Neural cell (in vitro differentiated cells): ENCODE data around the gene ACBD3. TPM values are rescaled to one million over a fixed set of nuclear protein-coding genes. Genes with fewer than 3 reads are reported as not detected.

Experiments
- H2AFZ ChIP-seq: fragments of 200-600, 300-800 bp; sonication (generic), shearing (Covaris generic); 2 replicates; pipeline ENCODE4 v1.6.0; 2014; ENCODE audit warnings: low read depth, mild to moderate bottlenecking, antibody characterized with exemption, low read length, moderate library complexity
- H3F3A ChIP-seq: fragments of 200-600 bp; shearing (Covaris generic); 2 replicates; pipeline ENCODE4 v1.6.1; 2016; ENCODE audit warnings: mild to moderate bottlenecking, moderate library complexity, mixed read lengths, antibody characterized with exemption, low read length; ENCODE audit not compliant: insufficient read depth, poor library complexity, severe bottlenecking
- H3K27ac ChIP-seq: fragments of 200-600, 300-800 bp; sonication (generic), shearing (Covaris generic); 2 replicates; pipeline ENCODE4 v1.5.1; 2014; ENCODE audit warnings: mild to moderate bottlenecking, low read length, moderate library complexity
- H3K27me3 ChIP-seq: fragments of 300-800, 200-600 bp; sonication (generic), shearing (Covaris generic); 2 replicates; pipeline ENCODE4 v1.6.0; 2014; ENCODE audit warnings: mild to moderate bottlenecking, low read depth, low read length, moderate library complexity; ENCODE audit not compliant: insufficient read depth
- H3K36me3 ChIP-seq: fragments of 300-800, 200-600 bp; sonication (generic), shearing (Covaris generic); 2 replicates; pipeline ENCODE4 v1.5.1; 2014; ENCODE audit warnings: mild to moderate bottlenecking, antibody characterized with exemption, low read length, moderate library complexity; ENCODE audit not compliant: insufficient read depth
- H3K4me2 ChIP-seq: fragments of 300-800, 200-600 bp; sonication (generic), shearing (Covaris generic); 2 replicates; pipeline ENCODE4 v1.6.0; 2014; ENCODE audit warnings: mild to moderate bottlenecking, low read length
- H3K4me3 ChIP-seq: fragments of 300-800, 200-600 bp; sonication (generic), shearing (Covaris generic); 2 replicates; pipeline ENCODE4 v1.5.1; 2014; ENCODE audit warnings: mild to moderate bottlenecking, low read length, moderate library complexity
- H3K79me2 ChIP-seq: fragments of 200-600 bp; shearing (Covaris generic); replicated peaks from 2 replicates; pipeline ENCODE4 v1.6.0; 2014; ENCODE audit warnings: mild to moderate bottlenecking, low read length, moderate library complexity; ENCODE audit not compliant: insufficient read depth
- H3K9ac ChIP-seq: fragments of 300-800, 200-600 bp; sonication (generic), shearing (Covaris generic); 2 replicates; pipeline ENCODE4 v1.6.1; 2016; ENCODE audit warnings: mild to moderate bottlenecking, low read length, mixed read lengths
- H3K9me2 ChIP-seq: fragments of 200-600 bp; shearing (Covaris generic); 2 replicates; pipeline ENCODE4 v1.6.1; 2016; ENCODE audit warnings: mild to moderate bottlenecking, low read length, mixed read lengths; ENCODE audit not compliant: insufficient read depth
- H3K9me3 ChIP-seq: fragments of 200-600, 300-800 bp; sonication (generic), shearing (Covaris generic); 2 replicates; pipeline ENCODE4 v1.6.1; 2016; ENCODE audit warnings: mild to moderate bottlenecking, mixed run types, low read length, moderate library complexity, mixed read lengths
- H4K20me1 ChIP-seq: fragments of 200-600 bp; shearing (Covaris generic); 2 replicates; pipeline ENCODE4 v1.6.1; 2016; ENCODE audit warnings: mild to moderate bottlenecking, mixed run types; ENCODE audit not compliant: insufficient read depth
- EP300 ChIP-seq: fragments of 450-650 bp; conservative IDR thresholded peaks from 2 replicates; pipeline ENCODE4 v1.6.1; 2014; ENCODE audit warnings: antibody characterized with exemption, mild to moderate bottlenecking, moderate library complexity; ENCODE audit not compliant: poor library complexity, severe bottlenecking
- EZH2 ChIP-seq: fragments of 200-600, 300-800 bp; shearing (Covaris generic), sonication (generic); IDR thresholded peaks from 2 replicates; pipeline ENCODE4 v1.6.1; 2014; ENCODE audit warnings: antibody characterized with exemption, low read length, borderline replicate concordance, mild to moderate bottlenecking; ENCODE audit not compliant: insufficient read depth, poor library complexity, severe bottlenecking
- MXI1 ChIP-seq: fragments of 450-650 bp; conservative IDR thresholded peaks from 2 replicates; pipeline ENCODE4 v1.6.1; 2014; ENCODE audit warnings: antibody characterized with exemption, mild to moderate bottlenecking; ENCODE audit not compliant: poor library complexity, severe bottlenecking
- POLR2AphosphoS5 ChIP-seq: IDR thresholded peaks from 2 replicates; pipeline ENCODE4 v1.6.1; 2012
- RAD21 ChIP-seq: fragments of 450-650 bp; conservative IDR thresholded peaks from 2 replicates; pipeline ENCODE4 v1.6.1; 2014; ENCODE audit warnings: antibody characterized with exemption, mild to moderate bottlenecking, moderate library complexity
- SMC3 ChIP-seq: fragments of 450-650 bp; conservative IDR thresholded peaks from 2 replicates; pipeline ENCODE4 v1.6.1; 2014; ENCODE audit warnings: antibody characterized with exemption, mild to moderate bottlenecking, moderate library complexity; ENCODE audit not compliant: poor library complexity
- TAF1 ChIP-seq: IDR thresholded peaks from 2 replicates; pipeline ENCODE4 v1.6.1; 2012; ENCODE audit warnings: low read depth
- polyA plus RNA-seq: library from polyadenylated mRNA; depleted of rRNA; stranded (reverse); fragments of >200 nt; gene quantifications from 2 replicates; pipeline ENCODE4 v1.2.3, GENCODE V29; 2014
- small RNA-seq, 3 experiments: library from RNA; depleted of rRNA; stranded (forward); fragments of <200 nt; gene quantifications; one replicate each; pipeline ENCODE3, GENCODE V24; 2012
- TF ChIP-seq, protein P1 (sequence below): IDR thresholded peaks from 2 replicates; pipeline ENCODE4 v1.6.1; 2012; ENCODE audit warnings: borderline replicate concordance
- TF ChIP-seq, protein P2 (sequence below): fragments of 450-650 bp; IDR thresholded peaks from 2 replicates; pipeline ENCODE4 v1.5.1; 2014; ENCODE audit warnings: antibody characterized with exemption, mild to moderate bottlenecking, moderate library complexity; ENCODE audit not compliant: poor library complexity, severe bottlenecking

ACBD3 gene
- polyA plus RNA-seq, 1 donor from 2014 or later = 30.8 TPM

DNA sequence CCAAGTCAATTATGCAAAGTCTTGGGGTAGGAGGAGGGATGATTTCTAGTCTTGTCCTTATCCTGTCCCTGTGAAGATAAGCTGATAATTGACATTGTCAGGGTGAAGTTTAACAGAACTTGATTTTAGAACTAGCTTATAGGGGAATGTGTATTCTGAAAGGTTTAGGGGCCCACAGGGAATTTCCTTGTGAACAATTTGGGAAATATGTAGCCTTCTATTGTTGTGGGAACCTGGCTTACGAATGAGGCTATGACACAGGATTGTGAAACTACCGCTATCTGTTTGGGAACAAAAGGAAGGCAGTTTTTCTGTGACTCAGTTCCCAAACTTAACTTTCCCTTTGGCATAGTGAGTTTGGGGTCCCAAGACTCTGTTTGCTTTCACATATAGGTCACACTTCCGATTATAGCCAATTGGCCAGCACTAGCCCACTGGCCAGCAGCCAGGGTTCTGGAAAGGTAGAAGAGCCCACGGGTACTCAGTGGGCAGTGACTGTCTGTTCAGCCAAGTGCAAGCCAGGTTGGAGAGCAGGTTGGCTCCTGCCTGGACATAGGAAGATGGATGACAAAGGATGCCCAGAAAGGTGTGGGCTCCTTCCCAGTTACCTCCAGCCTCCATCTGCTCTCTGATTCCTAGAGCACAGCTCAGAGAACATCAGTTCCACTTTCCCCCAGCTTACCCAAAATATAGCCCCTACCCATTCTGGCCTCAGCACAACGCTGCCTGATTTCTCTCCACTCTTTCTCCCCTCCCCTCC is 88.5 kb downstream of the ACBD3 start:
- H3K9me3 ChIP-seq = no peaks in the 10 kb centered on the region
- no peak overlapping the region for H3K4me3 ChIP-seq
- no peak overlapping the region for H3K9ac ChIP-seq
- no peak overlapping the region for H3K4me2 ChIP-seq
- H2AFZ ChIP-seq = no peak overlapping the region
- H3K27ac ChIP-seq = no peak overlapping the region
- no peaks in the 10 kb centered on the region for H3K27me3 ChIP-seq
- H3K79me2 ChIP-seq = no peaks in the 10 kb centered on the region
- no peak for TF ChIP-seq MXI1
- no peak for TF ChIP-seq SMC3
- no peak for TF ChIP-seq EP300
- TF ChIP-seq, protein P1, sequence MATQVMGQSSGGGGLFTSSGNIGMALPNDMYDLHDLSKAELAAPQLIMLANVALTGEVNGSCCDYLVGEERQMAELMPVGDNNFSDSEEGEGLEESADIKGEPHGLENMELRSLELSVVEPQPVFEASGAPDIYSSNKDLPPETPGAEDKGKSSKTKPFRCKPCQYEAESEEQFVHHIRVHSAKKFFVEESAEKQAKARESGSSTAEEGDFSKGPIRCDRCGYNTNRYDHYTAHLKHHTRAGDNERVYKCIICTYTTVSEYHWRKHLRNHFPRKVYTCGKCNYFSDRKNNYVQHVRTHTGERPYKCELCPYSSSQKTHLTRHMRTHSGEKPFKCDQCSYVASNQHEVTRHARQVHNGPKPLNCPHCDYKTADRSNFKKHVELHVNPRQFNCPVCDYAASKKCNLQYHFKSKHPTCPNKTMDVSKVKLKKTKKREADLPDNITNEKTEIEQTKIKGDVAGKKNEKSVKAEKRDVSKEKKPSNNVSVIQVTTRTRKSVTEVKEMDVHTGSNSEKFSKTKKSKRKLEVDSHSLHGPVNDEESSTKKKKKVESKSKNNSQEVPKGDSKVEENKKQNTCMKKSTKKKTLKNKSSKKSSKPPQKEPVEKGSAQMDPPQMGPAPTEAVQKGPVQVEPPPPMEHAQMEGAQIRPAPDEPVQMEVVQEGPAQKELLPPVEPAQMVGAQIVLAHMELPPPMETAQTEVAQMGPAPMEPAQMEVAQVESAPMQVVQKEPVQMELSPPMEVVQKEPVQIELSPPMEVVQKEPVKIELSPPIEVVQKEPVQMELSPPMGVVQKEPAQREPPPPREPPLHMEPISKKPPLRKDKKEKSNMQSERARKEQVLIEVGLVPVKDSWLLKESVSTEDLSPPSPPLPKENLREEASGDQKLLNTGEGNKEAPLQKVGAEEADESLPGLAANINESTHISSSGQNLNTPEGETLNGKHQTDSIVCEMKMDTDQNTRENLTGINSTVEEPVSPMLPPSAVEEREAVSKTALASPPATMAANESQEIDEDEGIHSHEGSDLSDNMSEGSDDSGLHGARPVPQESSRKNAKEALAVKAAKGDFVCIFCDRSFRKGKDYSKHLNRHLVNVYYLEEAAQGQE = no peak
- no peak for TF ChIP-seq EZH2
- TF ChIP-seq, protein P2, sequence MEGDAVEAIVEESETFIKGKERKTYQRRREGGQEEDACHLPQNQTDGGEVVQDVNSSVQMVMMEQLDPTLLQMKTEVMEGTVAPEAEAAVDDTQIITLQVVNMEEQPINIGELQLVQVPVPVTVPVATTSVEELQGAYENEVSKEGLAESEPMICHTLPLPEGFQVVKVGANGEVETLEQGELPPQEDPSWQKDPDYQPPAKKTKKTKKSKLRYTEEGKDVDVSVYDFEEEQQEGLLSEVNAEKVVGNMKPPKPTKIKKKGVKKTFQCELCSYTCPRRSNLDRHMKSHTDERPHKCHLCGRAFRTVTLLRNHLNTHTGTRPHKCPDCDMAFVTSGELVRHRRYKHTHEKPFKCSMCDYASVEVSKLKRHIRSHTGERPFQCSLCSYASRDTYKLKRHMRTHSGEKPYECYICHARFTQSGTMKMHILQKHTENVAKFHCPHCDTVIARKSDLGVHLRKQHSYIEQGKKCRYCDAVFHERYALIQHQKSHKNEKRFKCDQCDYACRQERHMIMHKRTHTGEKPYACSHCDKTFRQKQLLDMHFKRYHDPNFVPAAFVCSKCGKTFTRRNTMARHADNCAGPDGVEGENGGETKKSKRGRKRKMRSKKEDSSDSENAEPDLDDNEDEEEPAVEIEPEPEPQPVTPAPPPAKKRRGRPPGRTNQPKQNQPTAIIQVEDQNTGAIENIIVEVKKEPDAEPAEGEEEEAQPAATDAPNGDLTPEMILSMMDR = no peak
- no peak for TF ChIP-seq POLR2AphosphoS5
- TF ChIP-seq RAD21 = no peak
- no peak for TF ChIP-seq TAF1
- H4K20me1 ChIP-seq = no peaks in the 10 kb centered on the region
- no peaks in the 10 kb centered on the region for H3F3A ChIP-seq
- no peaks in the 10 kb centered on the region for H3K9me2 ChIP-seq
- no peaks in the 10 kb centered on the region for H3K36me3 ChIP-seq

DNA sequence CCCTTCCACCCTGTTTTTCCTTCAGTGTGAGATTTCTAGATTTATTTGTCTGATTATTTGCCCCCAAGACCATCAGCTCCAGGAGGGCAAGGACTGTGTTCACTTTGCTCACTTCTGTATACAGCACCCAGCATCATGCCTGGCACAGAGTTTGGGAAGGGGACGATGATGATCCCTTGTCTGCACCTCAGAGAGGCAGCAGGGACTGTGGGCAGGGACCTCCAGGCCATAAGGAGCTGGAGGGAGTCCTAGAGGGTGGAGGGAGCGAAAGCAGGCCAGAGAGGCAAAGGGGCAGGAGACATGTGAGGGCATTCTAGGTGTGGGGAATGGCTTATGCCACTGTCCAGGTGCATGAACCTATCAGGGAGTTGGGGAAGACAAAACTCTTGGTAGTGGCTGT is 91.3 kb downstream of the ACBD3 start:
- no peak overlapping the region for H3K27ac ChIP-seq
- H4K20me1 ChIP-seq = no peaks in the 10 kb centered on the region
- H3K9me3 ChIP-seq = no peaks in the 10 kb centered on the region
- no peaks in the 10 kb centered on the region for H3K79me2 ChIP-seq
- H3K9ac ChIP-seq = no peak overlapping the region
- H3K4me2 ChIP-seq = no peak overlapping the region
- TF ChIP-seq SMC3 = no peak
- TF ChIP-seq, protein P1 = no peak
- no peak for TF ChIP-seq RAD21
- no peak for TF ChIP-seq POLR2AphosphoS5
- H3K27me3 ChIP-seq = no peaks in the 10 kb centered on the region
- H2AFZ ChIP-seq = no peak overlapping the region
- H3K9me2 ChIP-seq = no peaks in the 10 kb centered on the region
- H3F3A ChIP-seq = no peaks in the 10 kb centered on the region
- H3K36me3 ChIP-seq = no peaks in the 10 kb centered on the region
- no peak overlapping the region for H3K4me3 ChIP-seq

Small RNA genes within 50 kb of the gene (small RNA-seq; reads per million reads assigned to genes)
- gene AL512343.1 = 0 reads per million in 3 experiments

Other genes with a start within 250 kb of the ACBD3 start
- gene LEFTY2, start 245.5 kb downstream of the ACBD3 start, polyA plus RNA-seq = not detected in 2 replicates
- gene SDE2, start 187.4 kb downstream of the ACBD3 start, polyA plus RNA-seq = 16.1 and 18.6 TPM in 2 replicates
- gene H3-3A, start 124.0 kb downstream of the ACBD3 start, polyA plus RNA-seq = 2,069 and 2,124 TPM in 2 replicates
- not detected in 2 replicates for gene MIXL1, start 36.9 kb upstream of the ACBD3 start, polyA plus RNA-seq
- gene LIN9, start 122.4 kb upstream of the ACBD3 start, polyA plus RNA-seq = 11.0 and 11.9 TPM in 2 replicates
- 112 and 127 TPM in 2 replicates for gene PARP1, start 221.4 kb upstream of the ACBD3 start, polyA plus RNA-seq